GM19351 (cell line): Measurements from ENCODE around the gene NCBP2.
A peak's percentile ranks its signal among the peaks of the same experiment; 100 is the strongest.
"Not testable (repeated sequence)": the region's sequence is repeated elsewhere in the genome, so short reads cannot be mapped to it uniquely, and the experiment has no call there.

ENCODE experiments used
- ATAC-seq: cut with Tn5 transposase; IDR thresholded peaks from one replicate; pipeline ENCODE4 v1.9.1; 2021; ENCODE audit warnings: mild to moderate bottlenecking, moderate library complexity; ENCODE audit not compliant: unreplicated experiment

Gene NCBP2

GRCh38 chr3:196968233-196969133 lies 26.2 kb upstream of the NCBP2 start, which contains the start of gene PIGZ:
Gene PIGZ (minus strand): TSS chr3:196968833. CDS start chr3:196952031, 16,802 bp downstream.
- ATAC-seq, result peak; percentile 61

- no peak for ATAC-seq
Measured at GRCh38 chr3:196967412-196968232, 25.3 kb upstream of the NCBP2 start.

- no peak for ATAC-seq
Measured at GRCh38 chr3:196966526-196967401, 24.4 kb upstream of the NCBP2 start.

GRCh38 chr3:196965804-196966173 lies 23.5 kb upstream of the NCBP2 start:
- ATAC-seq, result no peak

- ATAC-seq, result no peak
Measured at GRCh38 chr3:196965112-196965803, 22.9 kb upstream of the NCBP2 start.

- no peak for ATAC-seq
Measured at GRCh38 chr3:196963631-196963953, 21.3 kb upstream of the NCBP2 start.

- ATAC-seq, result no peak
Measured at GRCh38 chr3:196962930-196963630, 20.8 kb upstream of the NCBP2 start.

- no peak for ATAC-seq
Measured at GRCh38 chr3:196962108-196962929, 20.0 kb upstream of the NCBP2 start.

- no peak for ATAC-seq
Measured at GRCh38 chr3:196954832-196955231, 12.5 kb upstream of the NCBP2 start.

- no peak for ATAC-seq
Measured at GRCh38 chr3:196951371-196951770, 9.0 kb upstream of the NCBP2 start.

GRCh38 chr3:196949750-196950149 lies 7.4 kb upstream of the NCBP2 start:
- no peak for ATAC-seq

GRCh38 chr3:196949285-196949619 lies 6.9 kb upstream of the NCBP2 start:
- ATAC-seq, result no peak

- no peak for ATAC-seq
Measured at GRCh38 chr3:196948442-196949284, 6.3 kb upstream of the NCBP2 start.

- ATAC-seq, result no peak
Measured at GRCh38 chr3:196947860-196948441, 5.6 kb upstream of the NCBP2 start.

- ATAC-seq, result no peak
Measured at GRCh38 chr3:196947136-196947859, 5.0 kb upstream of the NCBP2 start.

- ATAC-seq, result not testable (repeated sequence)
Measured at GRCh38 chr3:196944037-196944790, 1.9 kb upstream of the NCBP2 start.
